Umbilical cord (tissue), 2 donors: Measurements from ENCODE around the gene ADGRG1. TPM values are rescaled to one million over a fixed set of nuclear protein-coding genes. Genes with fewer than 3 reads are reported as not detected.
"Not testable (repeated sequence)": the region's sequence is repeated elsewhere in the genome, so short reads cannot be mapped to it uniquely, and the experiment has no call there.

ENCODE experiments used
- DNase-seq: peaks from one replicate; pipeline ENCODE4 v3.0.0-alpha.2; 2015; ENCODE audit warnings: low spot score
- total RNA-seq: library from RNA; depleted of rRNA; stranded (reverse); fragments of >200 nt; gene quantifications from one replicate; pipeline ENCODE4 v1.2.3, GENCODE V29; 2014; ENCODE audit warnings: low replicate concordance; ENCODE audit not compliant: insufficient read depth

Gene ADGRG1
- total RNA-seq, 1 donor from 2014 or later = 8.9 TPM

GRCh38 chr16:57698812-57699405 lies 70.5 kb downstream of the ADGRG1 start:
- DNase-seq = no peak

GRCh38 chr16:57699481-57699880 lies 71.1 kb downstream of the ADGRG1 start:
- DNase-seq = no peak

GRCh38 chr16:57699899-57700298 lies 71.5 kb downstream of the ADGRG1 start:
- no peak for DNase-seq

GRCh38 chr16:57700781-57701551 lies 72.5 kb downstream of the ADGRG1 start:
- DNase-seq = peak; percentile 82

GRCh38 chr16:57701759-57702371 lies 73.4 kb downstream of the ADGRG1 start:
- peak; percentile 64 for DNase-seq

GRCh38 chr16:57703416-57704010 lies 75.1 kb downstream of the ADGRG1 start:
- no peak for DNase-seq

GRCh38 chr16:57704011-57704904 lies 75.8 kb downstream of the ADGRG1 start:
- DNase-seq = no peak

- no peak for DNase-seq
These were observed 76.7 kb downstream of the ADGRG1 start for GRCh38 chr16:57704905-57705852.

- no peak for DNase-seq
These were observed 78.3 kb downstream of the ADGRG1 start for GRCh38 chr16:57706717-57707116.

GRCh38 chr16:57707331-57707730 lies 78.9 kb downstream of the ADGRG1 start:
- DNase-seq = no peak

- DNase-seq = no peak
These were observed 79.7 kb downstream of the ADGRG1 start for GRCh38 chr16:57708168-57708567.

GRCh38 chr16:57709663-57710062 lies 81.2 kb downstream of the ADGRG1 start:
- DNase-seq = no peak

- no peak for DNase-seq
These were observed 82.9 kb downstream of the ADGRG1 start for GRCh38 chr16:57711346-57711745.

- DNase-seq = no peak
These were observed 83.6 kb downstream of the ADGRG1 start for GRCh38 chr16:57711993-57712392.

- not testable (repeated sequence) for DNase-seq
These were observed 84.1 kb downstream of the ADGRG1 start for GRCh38 chr16:57712569-57712968.

GRCh38 chr16:57713596-57713995 lies 85.2 kb downstream of the ADGRG1 start:
- no peak for DNase-seq

- DNase-seq = no peak
These were observed 85.6 kb downstream of the ADGRG1 start for GRCh38 chr16:57714047-57714446.
